ENCODE measurements around the gene JMJD4. TPM values are rescaled to one million over a fixed set of nuclear protein-coding genes. Genes with fewer than 3 reads are reported as not detected.

Gene JMJD4
- polyA plus RNA-seq, 1 donor (not counting 4 experiments of a cell fraction or from before 2014, with no cell fraction given) = 19.5 TPM

DNA sequence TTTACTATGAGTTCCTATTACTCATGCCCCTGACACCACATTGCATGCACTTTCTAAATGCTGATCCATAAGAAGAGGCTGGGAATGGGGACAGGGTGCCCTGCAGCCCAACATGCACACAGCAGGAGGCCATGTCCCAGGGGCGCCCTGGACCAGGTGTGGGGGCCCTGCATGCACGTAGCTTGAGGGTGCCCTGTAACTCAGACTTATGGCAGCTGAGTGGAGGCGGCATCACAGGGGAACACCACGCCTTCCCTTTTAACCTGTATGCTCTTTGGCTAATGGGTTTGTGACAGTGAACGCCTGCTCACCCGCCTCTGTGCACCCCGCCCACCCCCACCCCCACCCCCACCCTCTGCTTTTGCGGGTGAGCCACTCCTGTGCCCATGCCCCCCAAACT, 36.2 kb upstream of the JMJD4 start:
- Histone ChIP-seq H3K27ac (ENCODE audit: control insufficient read depth, insufficient read depth, low read length) (no peak overlapping the region), H3K27me3 (ENCODE audit: control insufficient read depth, extremely low read depth, insufficient read depth, low read length) (no peaks in the 10 kb centered on the region), H3K9ac (ENCODE audit: control insufficient read depth, extremely low read depth, insufficient read depth, low read length) (no peak overlapping the region), H3K4me3 (ENCODE audit: control insufficient read depth in 2 of 3, extremely low read depth in 1 of 3, insufficient read depth in 2 of 3, low read depth in 1 of 3, low read length in 3 of 3) (no peak overlapping the region), H2AFZ (ENCODE audit: control insufficient read depth, low read length) (no peak overlapping the region), H3K9me1 (ENCODE audit: control insufficient read depth, extremely low read depth, insufficient read depth, low read length) (no peaks in the 10 kb centered on the region), H3K36me3 (ENCODE audit: control insufficient read depth in 2 of 2, extremely low read depth in 1 of 2, insufficient read depth in 2 of 2, low read length in 2 of 2) (peaks cover 22 to 23% of the 10 kb centered on the region in 2 experiments), H3K4me1 (ENCODE audit: control insufficient read depth, extremely low read depth, insufficient read depth, low read length) (no peaks in the 10 kb centered on the region), H3K4me2 (ENCODE audit: control insufficient read depth, extremely low read depth, insufficient read depth, low read depth, low read length) (no peak overlapping the region), H3K79me2 (ENCODE audit: control insufficient read depth, insufficient read depth, low read length) (no peaks in the 10 kb centered on the region), H3K9me3 (ENCODE audit: control insufficient read depth, low read depth, low read length) (no peaks in the 10 kb centered on the region), H4K20me1 (ENCODE audit: control insufficient read depth, extremely low read depth, insufficient read depth, low read length) (no peaks in the 10 kb centered on the region)
- dilution Hi-C loops (cut with MboI; ENCODE audit: extremely low pct_ligation_motif_present, low sequenced_read_pairs) = no loop called here
- TF ChIP-seq EZH2 (IDR thresholded peaks at IDR 0.05; ENCODE audit: low read length) = no peak
- TF ChIP-seq, protein P1, sequence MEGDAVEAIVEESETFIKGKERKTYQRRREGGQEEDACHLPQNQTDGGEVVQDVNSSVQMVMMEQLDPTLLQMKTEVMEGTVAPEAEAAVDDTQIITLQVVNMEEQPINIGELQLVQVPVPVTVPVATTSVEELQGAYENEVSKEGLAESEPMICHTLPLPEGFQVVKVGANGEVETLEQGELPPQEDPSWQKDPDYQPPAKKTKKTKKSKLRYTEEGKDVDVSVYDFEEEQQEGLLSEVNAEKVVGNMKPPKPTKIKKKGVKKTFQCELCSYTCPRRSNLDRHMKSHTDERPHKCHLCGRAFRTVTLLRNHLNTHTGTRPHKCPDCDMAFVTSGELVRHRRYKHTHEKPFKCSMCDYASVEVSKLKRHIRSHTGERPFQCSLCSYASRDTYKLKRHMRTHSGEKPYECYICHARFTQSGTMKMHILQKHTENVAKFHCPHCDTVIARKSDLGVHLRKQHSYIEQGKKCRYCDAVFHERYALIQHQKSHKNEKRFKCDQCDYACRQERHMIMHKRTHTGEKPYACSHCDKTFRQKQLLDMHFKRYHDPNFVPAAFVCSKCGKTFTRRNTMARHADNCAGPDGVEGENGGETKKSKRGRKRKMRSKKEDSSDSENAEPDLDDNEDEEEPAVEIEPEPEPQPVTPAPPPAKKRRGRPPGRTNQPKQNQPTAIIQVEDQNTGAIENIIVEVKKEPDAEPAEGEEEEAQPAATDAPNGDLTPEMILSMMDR (optimal IDR thresholded peaks at IDR 0.05 in 1 of 3, IDR thresholded peaks at IDR 0.05 in 1 of 3, conservative IDR thresholded peaks at IDR 0.05 in 1 of 3; ENCODE audit: extremely low read depth in 1 of 3, insufficient read depth in 2 of 3, low read length in 3 of 3) = no peak
- DNase-seq (ENCODE audit: low read depth, low spot score) (no peak), FAIRE-seq (no peak)

DNA sequence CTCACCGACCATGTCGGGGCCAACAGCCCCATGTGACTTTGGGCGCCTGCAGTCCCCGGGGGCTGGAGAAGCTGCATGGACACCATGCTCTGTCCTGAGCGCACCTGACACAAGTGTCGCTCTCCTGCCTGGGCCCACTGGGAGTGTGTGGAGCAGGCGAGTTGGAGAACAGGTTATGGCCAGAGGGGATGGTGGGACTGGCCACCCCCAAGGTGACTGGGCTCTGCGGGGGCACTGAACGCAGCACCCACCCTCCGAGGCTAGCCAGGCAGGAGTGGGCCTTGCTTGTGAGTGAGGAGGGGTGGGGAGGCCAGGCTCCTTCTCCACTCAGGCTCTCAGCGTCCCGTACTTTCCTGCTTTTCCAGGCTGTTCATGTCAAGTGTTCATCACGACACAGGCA, 35.7 kb upstream of the JMJD4 start:
- Histone ChIP-seq H3K27me3 (ENCODE audit: control insufficient read depth, extremely low read depth, insufficient read depth, low read length) (no peaks in the 10 kb centered on the region), H3K4me3 (ENCODE audit: control insufficient read depth in 2 of 3, extremely low read depth in 1 of 3, insufficient read depth in 2 of 3, low read depth in 1 of 3, low read length in 3 of 3) (no peak overlapping the region), H3K9me1 (ENCODE audit: control insufficient read depth, extremely low read depth, insufficient read depth, low read length) (no peaks in the 10 kb centered on the region), H4K20me1 (ENCODE audit: control insufficient read depth, extremely low read depth, insufficient read depth, low read length) (no peaks in the 10 kb centered on the region), H2AFZ (ENCODE audit: control insufficient read depth, low read length) (no peak overlapping the region), H3K79me2 (ENCODE audit: control insufficient read depth, insufficient read depth, low read length) (peaks cover 1% of the 10 kb centered on the region), H3K4me1 (ENCODE audit: control insufficient read depth, extremely low read depth, insufficient read depth, low read length) (no peaks in the 10 kb centered on the region), H3K4me2 (ENCODE audit: control insufficient read depth, extremely low read depth, insufficient read depth, low read depth, low read length) (no peak overlapping the region), H3K27ac (ENCODE audit: control insufficient read depth, insufficient read depth, low read length) (no peak overlapping the region), H3K9me3 (ENCODE audit: control insufficient read depth, low read depth, low read length) (no peaks in the 10 kb centered on the region), H3K36me3 (ENCODE audit: control insufficient read depth in 2 of 2, extremely low read depth in 1 of 2, insufficient read depth in 2 of 2, low read length in 2 of 2) (peaks cover 22 to 23% of the 10 kb centered on the region in 2 experiments), H3K9ac (ENCODE audit: control insufficient read depth, extremely low read depth, insufficient read depth, low read length) (no peak overlapping the region)
- TF ChIP-seq, protein P1 (optimal IDR thresholded peaks at IDR 0.05 in 1 of 3, IDR thresholded peaks at IDR 0.05 in 1 of 3, conservative IDR thresholded peaks at IDR 0.05 in 1 of 3; ENCODE audit: extremely low read depth in 1 of 3, insufficient read depth in 2 of 3, low read length in 3 of 3) = no peak
- DNase-seq (ENCODE audit: low read depth, low spot score) (no peak), FAIRE-seq (no peak)
- dilution Hi-C loops (cut with MboI; ENCODE audit: extremely low pct_ligation_motif_present, low sequenced_read_pairs) = no loop called here
